HTR-8/SVneo (cell line): Measurements from ENCODE around the gene CTSE.
"Not testable (repeated sequence)": the region's sequence is repeated elsewhere in the genome, so short reads cannot be mapped to it uniquely, and the experiment has no call there.

ENCODE experiments used
- DNase-seq: peaks from one replicate; pipeline ENCODE4 v3.0.0; 2011; ENCODE audit warnings: low spot score, mixed read lengths; ENCODE audit not compliant: insufficient read length
- FAIRE-seq: peaks from 2 replicates; lab custom pipeline; 2011; peaks lifted over from hg19 to GRCh38; lab: Jason Lieb, UNC

Gene CTSE

GRCh38 chr1:206023695-206024094, at the start of gene CTSE:
CTSE (minus strand) TSS chr1:206023895; CDS start chr1:206023791, 104 bp downstream.
- FAIRE-seq: no peak

GRCh38 chr1:206070627-206071304, 47.1 kb upstream of the CTSE start:
- DNase-seq (no peak), FAIRE-seq (no peak)

More at GRCh38 chr1:206023695-206024094, at the start of gene CTSE:
- no peak for DNase-seq

GRCh38 chr1:206068314-206068713, 44.6 kb upstream of the CTSE start:
- FAIRE-seq: no peak
- no peak for DNase-seq

- FAIRE-seq (peak; percentile 42), DNase-seq (no peak)
Measured at GRCh38 chr1:206067486-206068227, 44.0 kb upstream of the CTSE start.

GRCh38 chr1:206066479-206067171, 42.9 kb upstream of the CTSE start:
- no peak for FAIRE-seq

GRCh38 chr1:206065547-206066145, 42.0 kb upstream of the CTSE start:
- FAIRE-seq (no peak), DNase-seq (no peak)

More at GRCh38 chr1:206066479-206067171, 42.9 kb upstream of the CTSE start:
- no peak for DNase-seq

GRCh38 chr1:206064501-206064900, 40.8 kb upstream of the CTSE start:
- FAIRE-seq, DNase-seq: not testable (repeated sequence)

GRCh38 chr1:206064001-206064400, 40.3 kb upstream of the CTSE start:
- FAIRE-seq, DNase-seq: not testable (repeated sequence)

GRCh38 chr1:206062464-206062863, 38.8 kb upstream of the CTSE start:
- FAIRE-seq (peak; percentile 38), DNase-seq (no peak)

GRCh38 chr1:206060844-206061243, 37.1 kb upstream of the CTSE start:
- FAIRE-seq (no peak), DNase-seq (no peak)

GRCh38 chr1:206059355-206059915, 35.7 kb upstream of the CTSE start:
- DNase-seq: no peak
- FAIRE-seq: no peak

- no peak for FAIRE-seq
Measured at GRCh38 chr1:206058927-206059292, 35.2 kb upstream of the CTSE start.

GRCh38 chr1:206058289-206058926, 34.7 kb upstream of the CTSE start:
- not testable (repeated sequence) for DNase-seq, FAIRE-seq

More at GRCh38 chr1:206058927-206059292, 35.2 kb upstream of the CTSE start:
- DNase-seq: no peak

GRCh38 chr1:206055639-206056323, 32.1 kb upstream of the CTSE start:
- not testable (repeated sequence) for FAIRE-seq

GRCh38 chr1:206055069-206055625, 31.5 kb upstream of the CTSE start:
- DNase-seq, FAIRE-seq: not testable (repeated sequence)

More at GRCh38 chr1:206055639-206056323, 32.1 kb upstream of the CTSE start:
- not testable (repeated sequence) for DNase-seq

GRCh38 chr1:206053616-206054015, 29.9 kb upstream of the CTSE start:
- not testable (repeated sequence) for DNase-seq, FAIRE-seq

- not testable (repeated sequence) for DNase-seq, FAIRE-seq
Measured at GRCh38 chr1:206052919-206053610, 29.4 kb upstream of the CTSE start, which contains the start of gene RHEX. RHEX (plus strand) TSS chr1:206053173; CDS start chr1:206097829, 44,656 bp downstream.
